NK-92 (cell line): Measurements from ENCODE around the gene SLC26A1.
A peak's percentile ranks its signal among the peaks of the same experiment; 100 is the strongest.
"Not testable (repeated sequence)": the region's sequence is repeated elsewhere in the genome, so short reads cannot be mapped to it uniquely, and the experiment has no call there.

Source experiments
- DNase-seq: peaks from one replicate; lab custom pipeline; 2025; ENCODE audit not compliant: unreplicated experiment; lab: John Stamatoyannopoulos, UW

SLC26A1 gene

DNA sequence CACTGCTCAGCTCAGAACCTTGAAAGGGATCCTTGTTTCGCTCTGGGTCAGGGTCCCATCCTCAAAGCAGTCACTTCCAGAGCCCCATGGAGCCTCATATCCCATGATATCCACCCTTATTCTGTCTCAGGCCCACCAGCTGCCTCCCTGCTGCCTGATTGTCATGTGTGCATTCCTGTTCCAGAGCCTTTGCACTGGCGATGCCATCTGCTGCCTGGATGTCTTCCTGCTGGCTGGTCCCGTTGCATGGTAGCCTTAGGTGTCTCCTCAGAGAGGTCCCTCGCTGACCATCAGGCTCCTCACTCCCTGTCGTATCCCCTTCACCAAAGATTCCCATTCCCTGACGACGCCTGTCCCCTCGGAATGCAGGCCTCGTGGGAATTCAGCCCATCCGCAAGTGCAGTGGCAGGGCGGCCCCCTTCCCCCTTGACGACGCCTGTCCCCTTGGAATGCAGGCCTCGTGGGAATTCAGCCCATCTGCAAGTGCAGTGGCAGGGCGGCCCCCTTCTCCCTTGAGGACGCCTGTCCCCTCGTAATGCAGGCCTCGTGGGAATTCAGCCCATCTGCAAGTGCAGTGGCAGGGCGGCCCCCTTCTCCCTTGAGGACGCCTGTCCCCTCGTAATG lies 6.1 kb upstream of the SLC26A1 start:
- DNase-seq: not testable (repeated sequence)

DNA sequence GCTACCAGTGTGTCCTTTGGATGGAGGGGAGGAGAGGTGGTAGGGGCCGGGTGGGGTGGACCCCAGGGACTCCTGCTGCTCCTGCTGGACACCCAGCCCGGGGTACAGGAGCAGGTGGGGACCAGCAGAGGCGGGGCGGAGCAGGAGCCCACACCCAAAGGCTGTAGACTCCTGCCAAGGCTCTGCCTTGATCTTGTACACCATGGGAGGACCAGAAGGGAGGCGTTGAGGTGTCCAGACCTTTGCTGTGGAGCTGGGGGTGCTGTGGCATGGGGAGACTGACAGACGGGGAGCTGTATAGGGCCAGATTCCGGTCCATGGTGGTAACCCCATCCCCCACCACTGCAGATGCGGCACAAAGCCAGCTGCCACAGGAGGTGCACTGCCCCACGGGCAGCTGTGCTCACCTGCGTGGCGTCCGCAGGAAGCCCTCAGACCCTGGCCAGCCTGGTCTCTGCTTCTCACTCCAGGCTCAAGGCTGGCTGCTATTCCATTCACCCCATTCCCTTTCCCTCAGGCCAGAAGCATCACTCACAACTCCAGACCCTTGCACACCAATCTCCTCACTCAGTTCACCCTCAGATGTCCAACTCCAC lies 5.0 kb upstream of the SLC26A1 start:
- DNase-seq: no peak

DNA sequence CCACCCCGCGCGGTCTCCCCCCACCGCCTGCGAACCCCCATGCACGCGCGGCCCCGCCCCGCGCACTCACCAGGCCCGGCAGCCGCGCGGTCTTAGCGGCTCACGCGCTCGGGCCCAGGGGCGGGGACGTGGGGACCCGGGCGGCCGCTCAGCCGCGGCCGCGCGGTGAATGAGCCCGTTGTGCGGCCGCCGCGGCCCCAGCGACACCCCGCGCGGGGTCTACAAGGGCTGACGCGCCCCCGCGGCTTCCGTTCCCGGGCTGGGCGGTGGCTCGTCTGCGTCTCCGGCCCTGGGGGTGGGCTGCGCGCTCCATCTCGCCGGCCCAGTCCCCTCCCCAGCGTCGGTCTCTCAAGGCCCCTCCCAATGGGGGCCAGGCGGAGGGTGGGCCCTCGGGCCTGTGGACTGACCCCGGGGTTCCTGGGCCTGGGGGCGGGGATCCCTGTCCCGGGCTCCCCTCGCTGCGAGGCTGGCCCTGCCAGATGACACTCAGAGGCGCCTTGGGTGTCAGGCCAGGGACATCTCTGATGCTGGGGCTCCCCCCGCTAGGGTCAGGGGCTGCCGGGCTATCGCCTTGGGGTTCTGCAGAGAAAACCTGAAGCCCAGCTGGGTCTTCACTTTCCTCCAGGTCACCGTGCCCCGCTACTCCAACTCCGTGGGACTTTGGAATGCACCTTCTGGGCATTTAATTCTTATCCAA lies 4.3 kb upstream of the SLC26A1 start:
- no peak for DNase-seq

- DNase-seq: no peak
These were observed 3.8 kb upstream of the SLC26A1 start for GRCh38 chr4:996997-997374.

DNA sequence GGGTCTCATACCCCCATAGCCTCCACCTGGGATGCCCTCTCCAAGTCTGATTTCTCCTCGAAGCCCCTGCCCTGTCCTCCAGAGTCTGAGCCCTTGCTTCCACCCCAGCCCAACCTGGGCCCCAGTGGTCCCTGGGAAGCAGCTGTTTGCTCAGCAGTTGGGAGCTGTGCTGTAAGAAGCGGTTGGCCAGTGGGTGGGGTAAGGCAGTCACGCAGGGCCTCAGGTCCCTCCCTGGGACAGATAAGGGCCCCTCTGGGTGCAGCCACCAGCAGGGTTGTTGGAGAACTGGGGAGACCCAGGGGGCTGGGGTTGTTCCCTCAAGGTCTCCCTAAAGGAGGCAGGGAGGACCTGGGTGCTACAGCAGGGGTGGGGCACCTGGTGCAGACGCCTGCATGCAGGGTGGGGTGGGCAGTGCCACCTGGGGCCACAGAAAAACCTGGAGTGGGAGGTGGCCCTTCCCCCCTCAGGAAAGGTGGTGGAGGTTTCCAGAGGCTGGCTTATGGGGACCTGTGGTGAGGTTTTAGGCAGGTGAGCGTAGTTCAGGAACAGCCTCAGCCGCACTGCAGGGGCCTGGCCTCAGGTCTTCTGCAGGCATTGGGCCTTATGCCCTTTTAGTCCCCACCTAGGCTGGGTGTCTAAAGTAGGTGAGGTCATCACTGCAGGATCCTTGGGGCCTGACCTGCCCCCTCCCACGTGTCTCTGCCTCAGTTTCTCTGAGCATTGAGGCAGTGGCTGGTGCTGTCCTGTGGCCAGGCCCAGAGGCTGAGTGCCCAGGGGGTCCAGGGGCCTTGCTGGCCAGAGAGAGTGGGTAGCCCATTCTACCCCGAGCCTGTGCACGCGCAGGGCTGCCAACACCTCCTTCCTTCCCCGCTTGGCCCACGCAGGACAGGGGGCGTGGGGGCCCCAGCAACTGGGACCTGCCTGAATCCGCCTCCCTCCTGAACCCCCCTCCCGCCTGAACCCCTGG lies 3.1 kb upstream of the SLC26A1 start:
- no peak for DNase-seq

- DNase-seq: no peak
These were observed 2.3 kb upstream of the SLC26A1 start for GRCh38 chr4:995311-996026.

DNA sequence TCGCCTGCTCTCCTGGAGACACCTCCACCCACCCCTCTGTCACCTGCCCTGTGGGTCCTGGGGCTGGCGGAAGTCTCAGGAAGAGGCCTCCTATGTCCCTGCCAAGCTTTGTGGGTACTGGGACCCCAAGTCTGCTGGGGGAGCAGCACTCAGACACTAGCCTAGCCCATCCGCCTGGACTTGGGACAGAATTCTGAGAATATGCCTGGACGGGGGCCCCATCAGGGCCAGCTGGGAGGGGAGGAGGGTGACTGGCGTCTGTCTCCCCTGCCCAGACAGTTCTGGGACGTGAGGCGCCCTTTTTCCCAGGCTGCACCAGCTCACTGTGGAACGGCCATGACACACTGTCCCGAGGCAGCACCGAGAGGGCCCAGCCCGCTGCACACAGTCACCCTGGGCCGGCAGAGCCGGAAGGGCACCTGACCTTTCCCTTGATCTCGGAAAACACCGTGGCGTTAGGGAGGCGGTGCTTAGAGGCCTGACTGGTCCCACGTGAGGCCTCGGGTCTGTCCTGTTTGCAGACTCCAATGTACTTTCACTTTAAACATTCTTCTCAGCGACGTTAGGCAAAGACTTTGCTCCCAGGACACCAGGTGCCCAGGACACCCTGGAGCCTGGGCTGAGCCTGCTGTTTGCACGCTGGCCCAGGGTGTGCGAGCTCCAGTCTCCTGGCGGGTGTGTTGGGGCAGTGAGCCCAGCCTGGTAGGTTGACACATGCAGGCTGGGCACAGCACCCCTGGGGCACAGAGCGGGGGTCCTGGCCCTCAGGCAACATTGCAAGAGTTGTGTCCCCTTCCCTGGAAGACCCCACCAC lies 700 bp downstream of the SLC26A1 start:
- DNase-seq: no peak

- no peak for DNase-seq
These were observed 1.5 kb downstream of the SLC26A1 start for GRCh38 chr4:991451-992296.

- no peak for DNase-seq
These were observed 2.3 kb downstream of the SLC26A1 start for GRCh38 chr4:990746-991367.

DNA sequence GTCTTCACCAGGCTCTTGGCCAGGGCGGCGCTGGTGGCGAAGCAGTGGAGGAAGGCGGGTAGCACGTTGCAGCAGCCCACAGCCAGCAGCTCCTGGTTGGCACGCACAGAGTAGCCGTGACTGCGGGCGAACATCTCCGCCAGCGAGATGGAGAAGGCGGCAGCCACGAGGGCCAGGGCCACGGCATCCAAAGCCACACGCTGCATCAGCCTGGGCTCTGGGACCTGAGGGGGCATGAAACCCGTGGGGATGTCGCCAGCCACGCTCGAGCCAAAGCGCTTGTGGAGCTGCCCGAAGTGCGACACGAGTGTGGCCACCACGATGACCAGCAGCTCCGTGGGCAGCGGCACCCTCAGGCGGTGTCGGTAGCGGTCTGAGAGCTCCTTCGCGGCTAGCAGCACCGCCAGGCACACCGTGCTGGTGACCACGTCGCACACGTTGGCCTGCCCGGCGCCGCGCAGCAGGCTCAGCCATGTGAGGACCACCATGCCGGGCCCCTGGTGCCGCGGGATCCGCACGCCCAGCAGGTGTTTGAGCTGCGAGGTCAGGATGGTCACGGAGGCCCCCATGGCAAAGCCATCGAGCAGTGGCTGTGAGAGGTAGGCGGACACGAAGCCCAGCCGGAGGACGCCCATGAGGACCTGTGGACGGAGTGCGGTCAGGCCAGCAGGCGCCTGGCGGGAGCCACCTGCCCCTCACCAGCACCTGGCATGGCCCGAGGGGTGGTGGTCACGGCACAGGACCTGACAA lies 3.3 kb downstream of the SLC26A1 start:
- no peak for DNase-seq

DNA sequence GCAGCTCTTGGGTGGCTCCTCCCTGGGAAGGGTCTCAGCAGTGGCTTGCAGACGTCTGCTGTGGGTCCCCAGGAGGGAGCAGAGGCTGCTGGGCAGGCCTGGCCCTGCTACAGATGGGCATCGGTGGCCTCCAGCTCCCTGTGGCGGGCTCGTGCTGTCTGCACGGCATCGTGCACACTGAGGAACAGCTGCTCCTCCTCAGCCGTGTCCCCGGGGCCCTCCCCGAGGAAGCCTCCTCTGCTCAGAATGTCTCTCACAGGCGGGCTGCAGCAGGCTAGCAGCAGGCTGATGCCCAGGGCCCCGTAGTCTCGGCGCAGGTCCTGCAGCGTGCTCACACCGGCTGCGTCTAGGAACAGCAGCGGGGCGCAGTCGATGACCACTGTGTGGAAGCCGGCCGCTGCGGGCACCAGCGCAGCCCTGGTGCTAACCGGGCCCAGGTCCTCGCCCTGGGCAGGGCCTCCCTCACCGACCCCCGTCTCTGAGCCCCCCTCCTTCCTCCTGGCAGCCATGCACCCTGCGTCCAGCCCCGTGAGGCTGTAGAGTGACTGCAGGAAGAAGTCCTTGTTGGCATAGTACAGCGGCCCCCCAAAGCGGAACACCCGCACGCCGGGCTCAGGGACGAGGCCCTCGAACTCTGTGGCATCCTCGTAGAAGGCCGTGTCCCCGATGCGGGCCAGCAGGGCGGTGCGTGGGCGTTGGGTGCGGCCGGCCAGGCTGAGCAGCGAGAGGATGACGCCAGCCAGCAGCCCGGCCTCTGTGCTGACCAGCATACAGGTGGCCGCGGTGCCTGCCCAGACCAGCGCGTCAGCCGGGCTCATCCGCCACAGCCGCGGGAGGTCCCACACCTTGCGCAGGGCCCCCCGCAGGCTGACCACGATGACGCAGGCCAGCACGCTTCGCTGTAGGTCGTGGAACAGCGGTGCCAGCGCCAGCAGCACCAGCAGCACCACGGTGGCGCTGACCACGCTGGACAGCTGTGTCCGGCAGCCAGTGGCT lies 4.2 kb downstream of the SLC26A1 start:
- DNase-seq: no peak

DNA sequence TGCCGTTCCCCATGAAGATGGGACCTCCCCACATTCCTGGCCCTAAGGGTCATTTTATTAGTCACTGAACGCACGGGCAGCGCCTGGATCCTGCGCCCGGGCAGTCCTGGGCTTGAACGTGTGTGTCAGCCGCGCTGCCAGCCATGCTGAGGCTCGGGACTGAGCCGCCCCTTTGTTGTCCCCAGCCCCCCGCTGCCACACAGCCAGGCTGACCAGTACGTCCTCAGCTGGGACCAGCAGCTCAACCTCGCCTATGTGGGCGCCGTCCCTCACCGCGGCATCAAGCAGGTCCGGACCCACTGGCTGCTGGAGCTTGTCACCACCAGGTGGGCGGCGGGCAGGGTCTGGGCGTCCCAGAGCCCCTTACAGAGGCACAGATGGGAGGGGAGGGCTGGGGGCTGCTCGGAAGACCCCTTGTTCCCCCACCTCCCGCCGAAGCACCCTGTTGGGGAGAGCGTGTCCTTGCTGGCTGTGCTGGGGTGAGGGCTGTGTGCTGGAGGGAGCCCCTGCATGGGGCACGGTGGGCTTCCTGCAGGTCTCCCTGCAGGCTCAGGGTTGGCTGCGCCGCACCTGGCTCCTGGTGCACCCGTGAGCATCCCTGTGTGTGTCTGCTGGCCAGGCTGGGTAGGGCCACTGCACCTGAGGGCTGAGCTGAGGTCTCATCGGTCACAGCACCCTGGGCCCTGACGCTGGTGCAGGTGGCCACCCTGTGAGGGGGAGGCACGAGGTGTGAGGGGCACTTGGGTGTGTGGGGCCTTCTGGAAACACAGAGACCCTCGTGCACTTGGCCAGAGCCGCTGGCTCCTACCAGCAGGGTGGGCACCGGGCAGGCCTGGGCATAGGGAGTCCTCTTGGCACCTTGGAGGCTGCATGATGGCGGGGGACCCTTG lies 5.3 kb downstream of the SLC26A1 start:
- no peak for DNase-seq

DNA sequence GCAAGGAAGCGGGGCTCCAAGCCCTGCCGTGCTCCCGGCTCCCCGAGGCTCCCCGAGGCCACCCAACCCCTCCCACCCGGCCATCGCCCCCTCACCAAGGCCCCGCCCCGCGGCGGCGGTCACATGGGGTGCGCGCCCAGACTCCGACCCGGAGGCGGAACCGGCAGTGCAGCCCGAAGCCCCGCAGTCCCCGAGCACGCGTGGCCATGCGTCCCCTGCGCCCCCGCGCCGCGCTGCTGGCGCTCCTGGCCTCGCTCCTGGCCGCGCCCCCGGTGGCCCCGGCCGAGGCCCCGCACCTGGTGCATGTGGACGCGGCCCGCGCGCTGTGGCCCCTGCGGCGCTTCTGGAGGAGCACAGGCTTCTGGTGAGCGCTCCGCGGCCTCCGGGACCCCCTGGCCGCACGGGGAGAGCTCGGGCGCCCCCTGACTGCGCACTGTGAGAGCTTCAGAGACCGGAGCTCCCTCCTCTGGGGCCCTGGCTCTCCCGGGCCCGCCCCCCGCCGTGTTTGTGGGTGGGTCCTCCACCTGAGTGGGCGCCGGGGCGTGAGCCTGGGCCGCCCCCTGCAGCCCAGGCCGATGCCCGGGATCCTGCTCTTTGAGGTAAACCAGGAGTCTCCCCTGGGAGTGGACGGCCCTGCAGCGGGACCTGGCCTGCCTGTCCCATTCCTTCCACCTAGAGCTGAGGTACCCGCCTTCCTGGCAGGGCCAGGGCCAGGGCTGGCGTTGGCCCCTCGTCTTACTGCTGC lies 6.2 kb downstream of the SLC26A1 start, which contains the start of gene IDUA:
IDUA (plus strand) TSS at position 166 of the 745 bp plus-strand sequence; CDS start at position 207, 41 bp downstream.
- DNase-seq: peak; percentile 17

GRCh38 chr4:986428-986878 lies 6.8 kb downstream of the SLC26A1 start:
- no peak for DNase-seq
